Measurements from ENCODE around the gene RBBP6.

Gene RBBP6

GRCh38 chr16:24524855-24525677, 14.3 kb upstream of the RBBP6 start:
- no peak for DNase-seq

DNA sequence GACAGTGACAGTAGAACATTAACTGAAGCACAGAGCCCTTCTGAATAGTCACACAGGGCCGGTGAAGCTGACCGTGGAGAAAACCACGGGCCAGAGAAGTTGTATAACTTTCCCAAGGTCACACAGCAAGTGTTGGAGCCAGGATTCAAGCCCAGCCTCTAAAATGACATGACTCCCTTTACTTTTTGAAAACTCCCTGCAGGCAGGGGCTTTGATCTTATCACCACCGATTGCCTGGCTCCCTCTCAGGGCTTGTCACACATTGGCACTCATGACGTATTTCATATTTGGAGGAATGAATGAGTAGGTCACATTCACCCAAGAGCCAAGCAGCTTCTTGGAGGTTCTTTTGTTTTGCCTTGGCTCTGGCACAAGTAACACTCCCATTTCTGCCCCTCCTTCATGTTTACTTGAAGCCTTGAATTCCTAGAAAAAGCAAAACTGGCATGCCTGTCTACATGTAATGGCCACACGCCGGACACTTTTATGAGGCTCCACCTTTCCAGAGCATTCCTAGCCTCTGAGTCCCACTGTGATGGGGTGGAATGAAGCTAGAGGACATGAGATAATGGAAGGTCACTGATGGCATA, 13.3 kb upstream of the RBBP6 start:
- no peak for DNase-seq

- no peak for DNase-seq
These were observed 12.5 kb upstream of the RBBP6 start for GRCh38 chr16:24526701-24527495.

- no peak for DNase-seq
These were observed 8.2 kb upstream of the RBBP6 start for GRCh38 chr16:24531166-24531565.

DNA sequence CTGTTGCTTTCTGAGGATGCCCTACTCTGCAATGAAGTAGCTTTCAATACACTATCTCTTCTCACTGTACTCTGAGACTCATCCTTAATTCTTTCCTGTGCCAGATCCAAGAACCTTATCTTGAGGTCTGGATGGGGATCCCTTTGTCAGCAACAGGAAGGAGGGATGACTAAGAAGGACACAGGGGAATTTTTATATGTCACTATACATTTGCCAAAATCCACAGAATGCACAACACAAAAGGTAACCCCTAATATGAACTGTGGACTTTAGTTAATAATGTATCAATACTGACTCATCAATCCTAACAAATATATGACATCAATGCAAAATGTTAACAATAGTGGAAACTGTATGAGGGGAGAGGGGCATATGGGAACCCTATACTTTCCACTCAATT, 4.7 kb upstream of the RBBP6 start:
- no peak for DNase-seq

DNA sequence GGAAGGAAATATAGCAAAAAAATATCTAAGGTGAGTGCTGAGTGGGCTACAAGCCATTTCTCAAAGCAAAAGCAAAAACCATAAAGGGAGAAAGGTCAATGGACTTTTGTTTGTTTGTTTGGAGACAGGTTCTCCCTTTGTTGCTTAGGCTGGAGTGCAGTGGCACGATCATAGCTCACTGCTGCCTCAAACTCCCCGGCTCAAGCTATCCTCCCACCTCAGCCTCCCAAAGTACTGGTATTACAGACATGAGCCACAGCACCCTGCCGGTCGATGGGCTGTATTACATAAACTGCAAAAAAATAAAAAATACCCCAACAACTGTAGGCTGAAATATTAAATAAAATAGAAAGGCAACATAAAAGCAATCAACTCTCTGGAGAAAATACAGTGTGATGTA, 3.5 kb upstream of the RBBP6 start:
- no peak for DNase-seq

DNA sequence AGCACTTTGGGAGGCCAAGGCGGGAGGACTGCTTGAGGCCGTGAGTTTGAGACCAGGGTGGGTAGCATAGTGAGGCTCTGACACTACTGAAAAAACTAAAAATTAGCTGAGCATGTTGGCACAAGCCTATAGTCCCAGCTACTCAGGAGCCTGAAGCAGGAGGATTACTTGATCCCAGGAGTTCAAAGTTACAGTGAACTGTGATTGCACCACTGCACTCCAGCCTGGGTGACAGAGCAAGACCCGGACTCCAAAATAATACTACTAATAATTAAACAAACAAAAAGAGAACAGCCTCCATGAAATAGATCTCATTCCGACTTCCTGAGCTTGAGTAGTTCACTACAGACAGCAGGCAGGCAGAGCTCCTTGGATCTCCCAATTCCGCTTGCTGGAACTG, 2.7 kb upstream of the RBBP6 start:
- DNase-seq, result no peak

GRCh38 chr16:24537474-24538337, 1.7 kb upstream of the RBBP6 start:
- no peak for DNase-seq

DNA sequence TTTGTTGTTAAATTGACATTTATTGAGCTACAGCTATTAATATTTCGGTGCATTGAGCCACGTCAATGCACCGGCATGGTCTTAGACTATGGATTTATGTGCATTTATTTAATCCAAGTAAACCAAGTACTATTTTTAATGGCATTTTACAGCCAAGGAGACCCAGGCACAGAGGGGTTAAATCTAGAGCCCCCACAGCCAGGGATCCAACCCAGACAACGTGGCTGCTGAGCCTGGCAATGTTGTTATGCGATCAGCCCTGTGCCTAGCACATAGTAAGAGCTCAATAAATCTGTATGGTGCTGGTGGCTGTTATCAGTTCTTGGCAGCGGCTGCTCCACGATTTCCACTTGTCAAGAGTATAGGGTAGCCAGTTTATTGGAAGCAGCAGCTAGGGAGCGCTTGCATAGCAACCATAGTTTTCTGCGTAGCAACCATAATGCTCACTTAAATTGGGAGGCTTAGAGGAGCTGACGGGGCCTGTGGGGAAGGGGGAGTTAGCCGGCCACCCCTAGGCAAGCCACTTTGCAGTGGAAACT, 541 bp upstream of the RBBP6 start:
- no peak for DNase-seq

DNA sequence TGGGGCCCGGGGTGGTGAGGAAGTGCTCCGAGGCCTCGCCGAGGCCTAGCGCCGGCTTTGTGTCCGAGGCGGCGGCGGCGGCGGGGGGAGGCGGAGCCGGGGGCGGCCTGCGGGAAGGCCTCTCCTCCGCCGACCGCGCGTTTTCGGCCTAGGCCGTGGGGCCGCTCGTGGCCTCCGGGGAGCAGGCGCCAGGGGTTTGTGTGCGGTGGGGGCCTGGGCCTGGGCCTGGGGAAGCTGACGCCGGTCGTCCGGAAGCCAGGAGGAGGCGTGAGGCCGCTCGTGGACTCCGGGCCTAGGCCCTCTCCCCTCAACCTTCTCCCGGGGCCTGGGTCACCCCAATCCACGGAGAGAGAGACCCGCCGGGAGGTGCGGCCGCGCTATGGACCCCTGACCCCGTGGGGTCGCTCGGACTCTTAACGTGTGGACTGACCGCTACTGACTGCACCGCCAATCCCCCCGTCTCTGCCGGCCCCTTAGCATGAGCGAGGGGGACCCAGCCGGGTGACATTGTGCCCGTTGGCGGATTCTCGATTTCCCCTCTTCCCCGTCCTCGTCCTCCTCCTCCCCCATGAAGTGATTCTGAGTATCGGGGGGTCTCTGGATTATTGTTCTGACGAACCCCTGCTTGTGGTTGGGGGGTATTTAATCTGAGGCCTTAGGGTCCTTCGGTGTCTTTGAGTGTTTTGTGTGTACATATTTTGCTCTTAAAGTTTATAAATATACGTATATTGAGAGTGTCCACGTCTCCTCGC, 660 bp downstream of the RBBP6 start:
- DNase-seq, result peak; percentile 75

GRCh38 chr16:24540602-24541210, 1.3 kb downstream of the RBBP6 start:
- DNase-seq, result peak; percentile 32

DNA sequence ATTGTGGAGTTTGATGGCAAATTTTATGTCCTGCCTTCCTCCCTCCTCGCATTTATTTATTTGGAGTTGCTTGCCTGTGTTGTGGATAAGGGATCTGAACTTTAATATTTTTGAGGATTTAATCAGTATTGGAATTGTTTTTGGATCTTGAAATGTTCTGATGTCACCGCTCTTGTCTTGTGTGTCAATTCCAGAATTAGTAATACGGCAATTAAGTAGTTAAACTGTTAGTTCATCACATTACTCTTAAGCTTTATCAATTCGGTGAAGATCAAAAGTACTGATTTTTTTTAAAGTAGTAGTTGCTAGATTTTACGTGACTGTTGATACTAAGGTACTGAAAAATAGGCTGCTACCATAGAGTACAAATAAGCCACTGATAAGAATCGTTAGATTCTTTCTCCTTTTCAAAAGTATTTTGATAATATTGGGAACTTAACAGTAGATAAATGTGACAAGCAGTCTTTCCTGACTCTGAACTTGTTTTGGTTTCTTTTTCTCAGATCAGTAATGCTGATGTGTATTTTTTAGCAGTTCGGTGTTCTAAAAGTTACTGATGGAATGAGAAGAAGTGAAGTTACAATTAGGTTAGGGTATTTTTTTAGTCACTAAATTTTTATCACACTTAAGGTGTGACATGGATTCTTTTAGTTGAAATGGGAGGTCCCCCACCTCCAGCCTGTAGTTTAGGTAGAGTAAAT, 2.0 kb downstream of the RBBP6 start:
- DNase-seq, result no peak

- no peak for DNase-seq
These were observed 4.6 kb downstream of the RBBP6 start for GRCh38 chr16:24543949-24544348.

GRCh38 chr16:24544640-24545039, 5.3 kb downstream of the RBBP6 start:
- no peak for DNase-seq

GRCh38 chr16:24550295-24550694, 10.9 kb downstream of the RBBP6 start:
- no peak for DNase-seq

- no peak for DNase-seq
These were observed 13.4 kb downstream of the RBBP6 start for GRCh38 chr16:24552705-24553246.

GRCh38 chr16:24553983-24554382, 14.6 kb downstream of the RBBP6 start:
- no peak for DNase-seq

DNA sequence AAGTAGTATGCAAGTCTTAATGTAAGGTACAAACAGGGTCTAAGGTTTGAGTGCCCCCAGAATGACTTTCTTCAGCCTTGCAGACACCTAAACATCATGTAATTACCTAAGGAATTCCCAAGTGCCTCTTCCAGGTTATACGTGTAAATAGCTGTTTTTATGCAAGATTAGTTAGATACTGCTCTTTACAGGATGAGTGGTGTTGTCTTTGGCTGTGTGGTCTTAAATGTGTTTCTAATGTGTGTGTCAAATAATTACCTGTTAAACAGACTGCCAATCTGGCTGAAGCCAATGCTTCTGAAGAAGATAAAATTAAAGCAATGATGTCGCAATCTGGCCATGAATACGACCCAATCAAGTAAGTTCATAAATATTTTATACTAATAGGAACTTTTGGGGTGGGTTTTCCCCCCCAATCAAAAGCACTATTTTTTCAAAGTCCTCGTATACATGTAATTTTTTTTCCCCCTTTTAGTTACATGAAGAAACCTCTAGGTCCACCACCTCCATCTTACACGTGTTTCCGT, 16.0 kb downstream of the RBBP6 start:
- no peak for DNase-seq

GRCh38 chr16:24562811-24563210, 23.4 kb downstream of the RBBP6 start:
- DNase-seq, result no peak

GRCh38 chr16:24568392-24568791, 29.0 kb downstream of the RBBP6 start:
- no peak for DNase-seq

Data from femur (tissue), 1 donor.